H9 (cell line): Measurements from ENCODE around the gene KCNRG. TPM values are rescaled to one million over a fixed set of nuclear protein-coding genes. Genes with fewer than 3 reads are reported as not detected.

Experiments
- DNase-seq: peaks from one replicate; pipeline ENCODE4 v3.0.0-alpha.2; 2017
- H2AFZ ChIP-seq: one replicate; pipeline ENCODE4 v1.6.1; 2013; ENCODE audit warnings: mild to moderate bottlenecking, low read length, control low read depth, moderate library complexity
- H2AK5ac ChIP-seq: 2 replicates; pipeline ENCODE4 v1.6.1; 2013; ENCODE audit warnings: low read length, control low read depth, mixed read lengths; ENCODE audit not compliant: insufficient read length
- H2BK120ac ChIP-seq: one replicate; pipeline ENCODE4 v1.6.1; 2013; ENCODE audit warnings: low read depth, mild to moderate bottlenecking, low read length, control low read depth, inconsistent platforms; ENCODE audit not compliant: poor library complexity, severe bottlenecking
- H2BK12ac ChIP-seq: 2 replicates; pipeline ENCODE4 v1.6.1; 2013; ENCODE audit warnings: low read length, control low read depth, mixed read lengths, low read depth; ENCODE audit not compliant: insufficient read length
- H2BK15ac ChIP-seq: 2 replicates; pipeline ENCODE4 v1.6.1; 2013; ENCODE audit warnings: low read depth, low read length, control low read depth
- H2BK20ac ChIP-seq: one replicate; pipeline ENCODE4 v1.6.1; 2013; ENCODE audit warnings: low read depth, mild to moderate bottlenecking, low read length, control low read depth, inconsistent platforms; ENCODE audit not compliant: poor library complexity, severe bottlenecking
- H2BK5ac ChIP-seq: 2 replicates; pipeline ENCODE4 v1.6.1; 2013; ENCODE audit warnings: low read length, control low read depth, mixed read lengths; ENCODE audit not compliant: insufficient read length
- H3K14ac ChIP-seq: 2 replicates; pipeline ENCODE4 v1.6.1; 2013; ENCODE audit warnings: low read length, control low read depth; ENCODE audit not compliant: insufficient read depth
- H3K18ac ChIP-seq: 2 replicates; pipeline ENCODE4 v1.6.1; 2013; ENCODE audit warnings: low read depth, mild to moderate bottlenecking, mixed read lengths, low read length, control low read depth; ENCODE audit not compliant: insufficient read length
- H3K23ac ChIP-seq: 2 replicates; pipeline ENCODE4 v1.6.1; 2013; ENCODE audit warnings: low read length, control low read depth, mixed read lengths, low read depth; ENCODE audit not compliant: insufficient read length
- H3K23me2 ChIP-seq: 2 replicates; pipeline ENCODE4 v1.6.1; 2013; ENCODE audit warnings: low read depth, mild to moderate bottlenecking, mixed read lengths, low read length, control low read depth; ENCODE audit not compliant: insufficient read length, poor library complexity, severe bottlenecking
- H3K27ac ChIP-seq: 2 replicates; pipeline ENCODE4 v1.5.1; 2013; ENCODE audit warnings: low read length, control low read depth, mixed read lengths, low read depth; ENCODE audit not compliant: insufficient read length
- H3K27me3 ChIP-seq: 2 replicates; pipeline ENCODE4 v1.6.1; 2013; ENCODE audit warnings: low read length, control low read depth, inconsistent platforms; ENCODE audit not compliant: insufficient read depth
- H3K4ac ChIP-seq: 2 replicates; pipeline ENCODE4 v1.6.1; 2013; ENCODE audit warnings: low read depth, mild to moderate bottlenecking, control low read depth, inconsistent platforms, low read length, moderate library complexity
- H3K4me1 ChIP-seq: 2 replicates; pipeline ENCODE4 v1.6.1; 2013; ENCODE audit warnings: low read length, control low read depth, inconsistent platforms; ENCODE audit not compliant: insufficient read depth
- H3K4me2 ChIP-seq: 2 replicates; pipeline ENCODE4 v1.6.1; 2013; ENCODE audit warnings: low read length, control low read depth, mixed read lengths; ENCODE audit not compliant: insufficient read length, insufficient read depth
- H3K56ac ChIP-seq: 2 replicates; pipeline ENCODE4 v1.6.1; 2013; ENCODE audit warnings: low read depth, mild to moderate bottlenecking, mixed read lengths, low read length, control low read depth; ENCODE audit not compliant: insufficient read length
- H3K79me1 ChIP-seq: 2 replicates; pipeline ENCODE4 v1.6.1; 2013; ENCODE audit warnings: low read depth, mild to moderate bottlenecking, moderate library complexity, low read length, control low read depth, inconsistent platforms; ENCODE audit not compliant: insufficient read depth, poor library complexity, severe bottlenecking
- H3K79me2 ChIP-seq: 2 replicates; pipeline ENCODE4 v1.6.1; 2013; ENCODE audit warnings: low read length, control low read depth, inconsistent platforms; ENCODE audit not compliant: insufficient read depth
- H3K9ac ChIP-seq: 2 replicates; pipeline ENCODE4 v1.6.1; 2013; ENCODE audit warnings: low read length, control low read depth, mixed read lengths; ENCODE audit not compliant: insufficient read length; ENCODE audit errors: extremely low read depth
- H3K9me3 ChIP-seq: one replicate; pipeline ENCODE4 v1.6.1; 2013; ENCODE audit warnings: low read depth, low read length, inconsistent platforms; ENCODE audit not compliant: control insufficient read depth
- H3T11ph ChIP-seq: one replicate; pipeline ENCODE4 v1.6.1; 2013; ENCODE audit warnings: mild to moderate bottlenecking, low read length, control low read depth, inconsistent platforms
- H4K20me1 ChIP-seq: one replicate; pipeline ENCODE4 v1.6.1; 2013; ENCODE audit not compliant: control insufficient read depth, insufficient read length, insufficient read depth
- H4K5ac ChIP-seq: 2 replicates; pipeline ENCODE4 v1.6.1; 2013; ENCODE audit warnings: low read depth, mild to moderate bottlenecking, mixed read lengths, low read length, control low read depth; ENCODE audit not compliant: insufficient read length
- H4K8ac ChIP-seq: replicated peaks from 2 replicates; pipeline ENCODE4 v1.6.1; 2013; ENCODE audit warnings: low read length, control low read depth, mixed read lengths, low read depth; ENCODE audit not compliant: insufficient read length
- H4K91ac ChIP-seq: 2 replicates; pipeline ENCODE4 v1.6.1; 2013; ENCODE audit warnings: low read depth, mild to moderate bottlenecking, moderate library complexity, mixed read lengths, low read length, control low read depth; ENCODE audit not compliant: insufficient read length
- H3K27ac Mint-ChIP-seq, 3 experiments: 2 replicates in 2 of 3; 3 replicates in 1 of 3; pipeline ENCODE4 v1.8.0; 2020 to 2021; ENCODE audit warnings: mixed read lengths in 3 of 3, mild to moderate bottlenecking in 1 of 3, moderate library complexity in 1 of 3
- H3K27me3 Mint-ChIP-seq: 2 replicates; pipeline ENCODE4 v1.8.0; 2021; ENCODE audit warnings: low read depth, mild to moderate bottlenecking, moderate library complexity, mixed read lengths
- H3K36me3 Mint-ChIP-seq, 3 experiments: 2 replicates in 2 of 3; 3 replicates in 1 of 3; pipeline ENCODE4 v1.8.0; 2020 to 2021; ENCODE audit warnings: low read depth in 3 of 3, mixed read lengths in 3 of 3; ENCODE audit not compliant: insufficient read depth in 1 of 3
- H3K4me1 Mint-ChIP-seq, 2 experiments: 2 replicates each; pipeline ENCODE4 v1.8.0; 2020; ENCODE audit warnings: mixed read lengths in 2 of 2
- H3K4me3 Mint-ChIP-seq, 2 experiments: 2 replicates in 1 of 2; 3 replicates in 1 of 2; pipeline ENCODE4 v1.8.0; 2020 to 2021; ENCODE audit warnings: mild to moderate bottlenecking in 2 of 2, mixed read lengths in 2 of 2, moderate library complexity in 1 of 2
- H3K9me3 Mint-ChIP-seq, 2 experiments: 2 replicates in 1 of 2; 3 replicates in 1 of 2; pipeline ENCODE4 v1.8.0; 2020; ENCODE audit warnings: mild to moderate bottlenecking in 2 of 2, mixed read lengths in 2 of 2, moderate library complexity in 1 of 2
- WGBS: extraction: QIAGEN DNeasy Blood & Tissue Kit; methylation state at CpG from one replicate; pipeline ENCODE4 v1.1.7; 2013; ENCODE audit warnings: missing lambda C conversion rate, low lambda C conversion rate, mixed read lengths; ENCODE audit not compliant: insufficient read length; ENCODE audit errors: extremely low coverage; 5-methylcytosine and 5-hydroxymethylcytosine counted together
- total RNA-seq: library from RNA; stranded (reverse); gene quantifications from 2 replicates; pipeline ENCODE4 v1.2.1, GENCODE V29; 2021
- TF ChIP-seq, protein P1 (sequence below): fragments of 200-600 bp; sonication (generic); conservative IDR thresholded peaks from 3 replicates; pipeline ENCODE4 v1.8.0; 2021; ENCODE audit warnings: antibody characterized with exemption, mild to moderate bottlenecking

The KCNRG gene
- total RNA-seq, 1 experiment from 2014 or later: 0.74 TPM

GRCh38 chr13:50025436-50025835 is 10.2 kb downstream of the KCNRG start:
- WGBS: no CpG with 5 or more reads among the region's 1 CpG
- H3K9me3 Mint-ChIP-seq: no peaks in the 10 kb centered on the region
- Histone ChIP-seq H4K5ac (no peak overlapping the region), H3T11ph (no peak overlapping the region), H3K4me1 (no peaks in the 10 kb centered on the region), H2AFZ (no peak overlapping the region), H3K79me2 (no peaks in the 10 kb centered on the region), H2BK12ac (no peak overlapping the region), H3K27me3 (no peaks in the 10 kb centered on the region), H3K4me2 (no peak overlapping the region), H3K23ac (no peak overlapping the region), H3K27ac (no peak overlapping the region), H3K14ac (no peak overlapping the region), H2BK5ac (no peak overlapping the region), H3K4ac (no peak overlapping the region), H4K91ac (no peak overlapping the region), H4K8ac (no peak overlapping the region), H3K9ac (no peak overlapping the region), H3K79me1 (no peaks in the 10 kb centered on the region), H4K20me1 (no peaks in the 10 kb centered on the region), H2BK120ac (no peak overlapping the region), H2BK20ac (no peak overlapping the region), H2BK15ac (no peak overlapping the region), H3K23me2 (no peaks in the 10 kb centered on the region), H3K18ac (no peak overlapping the region), H3K9me3 (no peaks in the 10 kb centered on the region), H2AK5ac (no peak overlapping the region), H3K56ac (no peak overlapping the region)
- no peak overlapping the region for H3K27ac Mint-ChIP-seq
- H3K36me3 Mint-ChIP-seq: peaks cover 0 to 4% (median 2%) of the 10 kb centered on the region in 3 experiments; a peak in 3 of 7 replicates
- TF ChIP-seq, protein P1, sequence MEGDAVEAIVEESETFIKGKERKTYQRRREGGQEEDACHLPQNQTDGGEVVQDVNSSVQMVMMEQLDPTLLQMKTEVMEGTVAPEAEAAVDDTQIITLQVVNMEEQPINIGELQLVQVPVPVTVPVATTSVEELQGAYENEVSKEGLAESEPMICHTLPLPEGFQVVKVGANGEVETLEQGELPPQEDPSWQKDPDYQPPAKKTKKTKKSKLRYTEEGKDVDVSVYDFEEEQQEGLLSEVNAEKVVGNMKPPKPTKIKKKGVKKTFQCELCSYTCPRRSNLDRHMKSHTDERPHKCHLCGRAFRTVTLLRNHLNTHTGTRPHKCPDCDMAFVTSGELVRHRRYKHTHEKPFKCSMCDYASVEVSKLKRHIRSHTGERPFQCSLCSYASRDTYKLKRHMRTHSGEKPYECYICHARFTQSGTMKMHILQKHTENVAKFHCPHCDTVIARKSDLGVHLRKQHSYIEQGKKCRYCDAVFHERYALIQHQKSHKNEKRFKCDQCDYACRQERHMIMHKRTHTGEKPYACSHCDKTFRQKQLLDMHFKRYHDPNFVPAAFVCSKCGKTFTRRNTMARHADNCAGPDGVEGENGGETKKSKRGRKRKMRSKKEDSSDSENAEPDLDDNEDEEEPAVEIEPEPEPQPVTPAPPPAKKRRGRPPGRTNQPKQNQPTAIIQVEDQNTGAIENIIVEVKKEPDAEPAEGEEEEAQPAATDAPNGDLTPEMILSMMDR: no peak
- H3K4me3 Mint-ChIP-seq: no peak overlapping the region
- no peaks in the 10 kb centered on the region for H3K4me1 Mint-ChIP-seq
- H3K27me3 Mint-ChIP-seq: no peaks in the 10 kb centered on the region
- no peak for DNase-seq
